Ovary (tissue), 9 donors: Measurements from ENCODE around the gene BLVRA. TPM values are rescaled to one million over a fixed set of nuclear protein-coding genes. Genes with fewer than 3 reads are reported as not detected.

Source experiments
- DNase-seq, 5 donors: peaks; one replicate each; pipeline ENCODE4 v3.0.0-alpha.2; 2019 to 2020
- H3K27ac ChIP-seq, 2 donors: fragments of 200-600 bp; one replicate each; pipeline versions ENCODE4 v1.5.1 to v1.8.0; 2019 to 2022
- H3K27me3 ChIP-seq: fragments of 200-600 bp; one replicate; pipeline ENCODE4 v1.8.0; 2022
- H3K36me3 ChIP-seq: fragments of 200-600 bp; sonication (generic); one replicate; pipeline ENCODE4 v1.5.1; 2019
- H3K4me1 ChIP-seq: one replicate; pipeline ENCODE4 v1.8.1; 2013; ENCODE audit warnings: mild to moderate bottlenecking, moderate library complexity; ENCODE audit not compliant: insufficient read depth
- H3K4me3 ChIP-seq: fragments of 200-600 bp; sonication (generic); one replicate; pipeline ENCODE4 v1.5.1; 2017
- H3K9me3 ChIP-seq, 2 donors: fragments of 200-600 bp in 1 of 2; sonication (generic) in 1 of 2; one replicate each; pipeline versions ENCODE4 v1.5.1 to v1.8.1; 2013 to 2019; ENCODE audit warnings: mild to moderate bottlenecking in 1 of 2, moderate library complexity in 1 of 2
- CTCF ChIP-seq, 3 donors: fragments of 450-650 bp in 2 of 3; fragments of 200-600 bp in 1 of 3; IDR thresholded peaks; one replicate each; pipeline versions ENCODE4 v1.5.1 to v1.8.0; 2016 to 2022; ENCODE audit warnings: antibody characterized with exemption in 3 of 3, mild to moderate bottlenecking in 1 of 3
- EP300 ChIP-seq: sonication (generic); formaldehyde crosslinking; IDR thresholded peaks from one replicate; pipeline ENCODE4 v1.6.1; 2017; ENCODE audit warnings: antibody characterized with exemption
- POLR2A ChIP-seq: fragments of 450-650 bp; IDR thresholded peaks from one replicate; pipeline ENCODE4 v1.6.1; 2017; ENCODE audit warnings: antibody characterized with exemption, mild to moderate bottlenecking, moderate library complexity
- WGBS, 3 donors: extraction: QIAGEN DNeasy Blood & Tissue Kit in 1 of 3; methylation state at CpG; one replicate each; pipeline versions ENCODE4 v1.1.5 to v1.1.7; 2013 to 2017; 5-methylcytosine and 5-hydroxymethylcytosine counted together
- intact Hi-C, 4 donors: fragments of 100-400 bp; cut with DNase I; formaldehyde crosslinking; loops; one replicate each; pipeline versions ENCODE4 v1.11.0 to v1.15.1; 2022 to 2023
- polyA plus RNA-seq, 2 donors: library from polyadenylated mRNA; stranded (reverse); fragments of 200-250 nt in 1 of 2; fragments of 350-450 nt in 1 of 2; fragmentation: Illumina TruSeq in 1 of 2; extraction: RNeasy Lipid Tissue Mini Kit (QIAGEN cat#74804) in 1 of 2; gene quantifications; one replicate each; pipeline ENCODE4 v1.2.3, GENCODE V29; 2013 to 2014
- total RNA-seq, 7 donors: library from RNA; depleted of rRNA in 2 of 7; stranded (reverse); fragments of >200 nt in 2 of 7; fragmentation: NEBNext Ultra II Directional in 3 of 7; extraction: Animal tissue kit (Norgen Biotek cat#: 25700) in 3 of 7; gene quantifications; one replicate each; pipeline versions ENCODE4 v1.1.0 to v1.2.4, GENCODE V29; 2016 to 2023
- donor health status: DM: no; HTN: no; CAD: no; lungs with moderate emphysema.
- donor health status: DM: no; HTN: no; CAD: no.
- donor health status: Bipolar disorder and iron deficiency.
- donor health status: DM: yes; HTN: yes; CAD: no.
- donor health status: DM: no; HTN: no; CAD: no.
- donor health status: DM: yes; HTN: yes; CAD: no.

The BLVRA gene
- total and polyA plus RNA-seq, 9 donors, result 47.6 to 75.1 (median 65.2) TPM

GRCh38 chr7:43735403-43735801 lies 23.1 kb upstream of the BLVRA start:
- Histone ChIP-seq H3K27me3 (no peaks in the 10 kb centered on the region), H3K9me3 (no peaks in the 10 kb centered on the region), H3K27ac (no peak overlapping the region), H3K36me3 (no peaks in the 10 kb centered on the region), H3K4me1 (no peaks in the 10 kb centered on the region), H3K4me3 (no peak overlapping the region)
- no peak for TF ChIP-seq EP300
- no peak for TF ChIP-seq CTCF (IDR thresholded peaks at IDR 0.05)
- TF ChIP-seq POLR2A, result no peak
- intact Hi-C loops, result no loop called here
- DNase-seq, result no peak
- WGBS, 3 donors, result 98 to 99% (median 98%) methylated on average over 1 of the region's 1 CpG

DNA sequence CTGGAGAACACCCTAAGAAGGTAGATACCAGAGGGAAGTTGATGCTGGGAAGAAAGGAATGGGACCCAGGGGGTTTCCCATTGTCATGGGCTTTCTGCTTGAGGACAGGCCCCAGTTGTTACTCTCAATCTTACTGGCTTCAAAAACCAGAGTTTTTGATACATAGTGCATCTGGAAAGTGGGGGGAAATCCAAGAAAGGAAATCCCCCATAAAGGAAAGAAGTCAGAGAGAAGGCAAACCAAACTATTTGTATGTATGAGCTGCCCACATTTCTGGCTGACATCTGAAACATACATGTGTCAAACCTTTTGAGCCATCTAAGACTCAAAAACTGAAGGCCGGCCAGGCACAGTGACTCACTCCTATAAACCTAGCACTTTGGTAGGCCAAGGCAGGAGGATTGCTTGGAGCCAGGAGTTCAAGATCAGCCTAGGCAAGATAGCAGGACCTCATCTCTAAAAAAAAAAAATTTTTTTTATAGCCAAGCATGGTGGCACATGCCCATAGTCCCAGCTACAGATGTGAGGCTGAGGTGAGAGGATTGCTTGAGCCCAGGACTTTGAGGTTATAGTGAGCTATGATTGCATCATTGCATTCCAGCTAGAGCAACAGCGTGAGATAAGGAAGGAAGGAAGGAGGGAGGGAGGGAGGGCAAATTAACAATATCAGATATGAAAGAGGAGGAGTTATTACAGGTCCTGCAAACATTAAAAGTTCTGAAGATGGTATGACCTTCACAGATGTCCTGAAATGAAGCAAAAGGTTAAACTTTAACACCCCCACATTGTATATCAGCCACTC lies 22.5 kb upstream of the BLVRA start:
- Histone ChIP-seq H3K9me3 (no peaks in the 10 kb centered on the region), H3K27me3 (no peaks in the 10 kb centered on the region), H3K36me3 (no peaks in the 10 kb centered on the region), H3K4me3 (no peak overlapping the region), H3K4me1 (no peaks in the 10 kb centered on the region), H3K27ac (no peak overlapping the region)
- DNase-seq, result no peak
- intact Hi-C loops, result no loop called here
- no peak for TF ChIP-seq EP300
- WGBS, 3 donors, result 58 to 69% (median 66%) methylated on average over 2 of the region's 2 CpGs

- Histone ChIP-seq H3K4me3 (no peak overlapping the region), H3K4me1 (no peaks in the 10 kb centered on the region), H3K27me3 (no peaks in the 10 kb centered on the region), H3K27ac (no peak overlapping the region), H3K36me3 (no peaks in the 10 kb centered on the region), H3K9me3 (no peaks in the 10 kb centered on the region)
- 90 to 92% (median 92%) methylated on average over 6 of the region's 6 CpGs for WGBS, 3 donors
- DNase-seq, result no peak
- intact Hi-C loops, result no loop called here
- TF ChIP-seq POLR2A (no peak), EP300 (no peak), CTCF (IDR thresholded peaks at IDR 0.05) (no peak)
Observed at GRCh38 chr7:43737467-43738127, 20.9 kb upstream of the BLVRA start.

- Histone ChIP-seq H3K36me3 (no peaks in the 10 kb centered on the region), H3K4me3 (no peak overlapping the region), H3K27ac (no peak overlapping the region), H3K9me3 (no peaks in the 10 kb centered on the region), H3K27me3 (no peaks in the 10 kb centered on the region), H3K4me1 (no peaks in the 10 kb centered on the region)
- intact Hi-C loops, result no loop called here
- TF ChIP-seq CTCF (IDR thresholded peaks at IDR 0.05) (no peak), POLR2A (no peak), EP300 (no peak)
- no peak for DNase-seq
Observed at GRCh38 chr7:43742692-43743091, 15.8 kb upstream of the BLVRA start.
